K562 treated with DMSO at 1 percent for 24 hours (cell line): ENCODE measurements around the gene VWA3B. TPM values are rescaled to one million over a fixed set of nuclear protein-coding genes. Genes with fewer than 3 reads are reported as not detected.

Experiments
- total RNA-seq: library from RNA; unstranded; fragments of 300-600 nt; gene quantifications from 2 replicates; pipeline ENCODE4 v1.2.3, GENCODE V29; 2022; ENCODE audit warnings: low read depth; ENCODE audit not compliant: insufficient read depth

Gene VWA3B
- not detected in 2 replicates for total RNA-seq

GRCh38 chr2:98086491-98087446, at the start of gene VWA3B:
Gene VWA3B (plus strand): TSS chr2:98087167. CDS start chr2:98093093, 5,926 bp downstream.

GRCh38 chr2:98346311-98347236, 259.6 kb downstream of the VWA3B start, which contains the start of gene CNGA3:
Gene CNGA3 (plus strand): TSS chr2:98346456. CDS start chr2:98369976, 23,520 bp downstream.

Other genes starting within 250 kb of the VWA3B start
- 12.0 and 13.5 TPM in 2 replicates for gene TMEM131, start 91.2 kb upstream of the VWA3B start, total RNA-seq